Fibroblast of lung (primary cell): ENCODE measurements around the gene ARHGAP44.

Experiments
- CTCF ChIP-seq, 2 donors: IDR thresholded peaks in 1 of 2; conservative IDR thresholded peaks in 1 of 2; 1 replicate in 1 of 2; 2 replicates in 1 of 2; pipeline ENCODE4 v1.5.1; 2011 to 2012; ENCODE audit warnings: low read length in 2 of 2, control low read depth in 1 of 2, inconsistent platforms in 1 of 2, low read depth in 1 of 2, mild to moderate bottlenecking in 1 of 2
- EZH2 ChIP-seq: IDR thresholded peaks from 2 replicates; pipeline ENCODE4 v1.5.1; 2012; ENCODE audit warnings: low read length, control low read depth, mild to moderate bottlenecking; ENCODE audit errors: missing control alignments

GRCh38 chr17:13030056-13030455, 240.8 kb downstream of the ARHGAP44 start:
- TF ChIP-seq CTCF (conservative IDR thresholded peaks at IDR 0.05 in 1 of 2, IDR thresholded peaks at IDR 0.05 in 1 of 2; ENCODE audit: low read depth in 1 of 2, low read length in 2 of 2), result no peak
- TF ChIP-seq EZH2, result no peak
